ENCODE results near the gene TPST1. TPM values are rescaled to one million over a fixed set of nuclear protein-coding genes. Genes with fewer than 3 reads are reported as not detected.

The TPST1 gene
- total and polyA plus RNA-seq, 9 of the 15 experiments (the other 6 are each of a cell fraction or from before 2014, with no cell fraction given): 0.15 to 2.2 (median 0.53) TPM

GRCh38 chr7:66211429-66211828 lies 6.3 kb downstream of the TPST1 start (continued):
- no peak for TF ChIP-seq ZNF79 (CRISPR knock-in tag; IDR thresholded peaks at IDR 0.05; ENCODE audit: low read depth)
- TF ChIP-seq KAT2B (IDR thresholded peaks at IDR 0.05; ENCODE audit: low read depth, low read length): no peak
- TF ChIP-seq FOXK1 (CRISPR knock-in tag; IDR thresholded peaks at IDR 0.05; ENCODE audit: borderline replicate concordance): no peak
- TF ChIP-seq ATF3 (IDR thresholded peaks at IDR 0.05): no peak
- TF ChIP-seq ATF3 (CRISPR knock-in tag; conservative IDR thresholded peaks at IDR 0.05): no peak
- peak; percentile 62 for TF ChIP-seq DACH1 (IDR thresholded peaks at IDR 0.05; ENCODE audit: partially characterized antibody)
- TF ChIP-seq RBM14 (IDR thresholded peaks at IDR 0.05; ENCODE audit: borderline replicate concordance, insufficient read depth, low read depth, low read length): no peak
- TF ChIP-seq KDM2B (CRISPR knock-in tag; IDR thresholded peaks at IDR 0.05): no peak
- no peak for TF ChIP-seq ZNF586 (CRISPR knock-in tag; conservative IDR thresholded peaks at IDR 0.05)
- no peak for TF ChIP-seq BDP1 (IDR thresholded peaks at IDR 0.05; ENCODE audit: insufficient read depth, insufficient read length)
- TF ChIP-seq MAFG (tag; conservative IDR thresholded peaks at IDR 0.05): peak; percentile 92
- TF ChIP-seq XRCC3 (IDR thresholded peaks at IDR 0.05): no peak
- TF ChIP-seq ARNT (IDR thresholded peaks at IDR 0.05): no peak
- TF ChIP-seq NFE2 (IDR thresholded peaks at IDR 0.05; ENCODE audit: low read depth): peak; percentile 75
- TF ChIP-seq SMARCA4 (IDR thresholded peaks at IDR 0.05): no peak
- TF ChIP-seq MEF2D (tag; conservative IDR thresholded peaks at IDR 0.05; ENCODE audit: low read depth): no peak
- TF ChIP-seq NELFE (IDR thresholded peaks at IDR 0.05; ENCODE audit: insufficient read depth, insufficient read length): no peak
- TF ChIP-seq RNF219 (CRISPR knock-in tag; IDR thresholded peaks at IDR 0.05): no peak
- no peak for TF ChIP-seq ELF1 (tag; IDR thresholded peaks at IDR 0.05)
- TF ChIP-seq MNT (conservative IDR thresholded peaks at IDR 0.05): no peak
- 0 out of 2 replicates have a peak, but pooled peaks have one; percentile 15 for TF ChIP-seq DPF2 (IDR thresholded peaks at IDR 0.05)
- TF ChIP-seq POLR2H (tag; IDR thresholded peaks at IDR 0.05; ENCODE audit: low read depth): no peak
- TF ChIP-seq CBFA2T2 (conservative IDR thresholded peaks at IDR 0.05): no peak

All from K562 (cell line).